ENCODE measurements around the gene TMOD1. TPM values are rescaled to one million over a fixed set of nuclear protein-coding genes. Genes with fewer than 3 reads are reported as not detected.

TMOD1 gene
- total RNA-seq, 1 experiment from 2014 or later, result 1.0 TPM

- Mint-ChIP-seq H3K4me1 (peaks cover 16% of the 10 kb centered on the region), H3K27ac (no peak overlapping the region), H3K9me3 (no peaks in the 10 kb centered on the region), H3K36me3 (no peaks in the 10 kb centered on the region), H3K4me3 (no peak overlapping the region), H3K27me3 (ENCODE audit: low read depth) (no peaks in the 10 kb centered on the region)
- CTCF ChIA-PET, result interaction anchor here (2.0 kb wide), 1 partner anchor 91 kb away, joined by 9 read pairs; no protein-coding TSS in a partner anchor
- no peak for DNase-seq (ENCODE audit: low spot score)
- POLR2A ChIA-PET, result no interaction called here
- no peak for ATAC-seq
- TF ChIP-seq NFATC4 (CRISPR knock-in tag; IDR thresholded peaks at IDR 0.05) (no peak), SOX15 (CRISPR knock-in tag; IDR thresholded peaks at IDR 0.05) (no peak), ARID4B (CRISPR knock-in tag; IDR thresholded peaks at IDR 0.05; ENCODE audit: borderline replicate concordance) (no peak), E2F4 (CRISPR knock-in tag; IDR thresholded peaks at IDR 0.05; ENCODE audit: borderline replicate concordance, low read depth) (no peak), ATF6 (CRISPR knock-in tag; IDR thresholded peaks at IDR 0.05) (no peak), IRF1 (CRISPR knock-in tag; IDR thresholded peaks at IDR 0.05) (no peak), SMAD4 (CRISPR knock-in tag; IDR thresholded peaks at IDR 0.05) (no peak), ZNF671 (CRISPR knock-in tag; IDR thresholded peaks at IDR 0.05) (no peak), MXD4 (CRISPR knock-in tag; IDR thresholded peaks at IDR 0.05; ENCODE audit: borderline replicate concordance) (no peak), ETV6 (CRISPR knock-in tag; IDR thresholded peaks at IDR 0.05) (no peak), AFF4 (CRISPR knock-in tag; IDR thresholded peaks at IDR 0.05; ENCODE audit: borderline replicate concordance) (no peak), CREM (CRISPR knock-in tag; IDR thresholded peaks at IDR 0.05) (no peak), ATF3 (CRISPR knock-in tag; conservative IDR thresholded peaks at IDR 0.05) (no peak), PRDM15 (CRISPR knock-in tag; IDR thresholded peaks at IDR 0.05) (no peak), HMGA2 (CRISPR knock-in tag; IDR thresholded peaks at IDR 0.05) (no peak), PRRX2 (CRISPR knock-in tag; IDR thresholded peaks at IDR 0.05) (no peak)
Measured at GRCh38 chr9:97507428-97507984, 6.0 kb downstream of the TMOD1 start.

Data from WTC11 (cell line).